ENCODE results near the gene MAP3K4. TPM values are rescaled to one million over a fixed set of nuclear protein-coding genes. Genes with fewer than 3 reads are reported as not detected.

Gene MAP3K4
- total RNA-seq, 4 donors from 2014 or later: 22.5 to 38.0 (median 27.4) TPM

GRCh38 chr6:160951187-160952030 is 40.2 kb upstream of the MAP3K4 start:
- H3K27ac ChIP-seq: peak overlapping the region in 3 of 4 donors; percentile 43 to 87 (median 67)
- H3K36me3 ChIP-seq: no peaks in the 10 kb centered on the region
- no peaks in the 10 kb centered on the region for H3K27me3 ChIP-seq
- DNase-seq: no peak
- H3K9me3 ChIP-seq: no peaks in the 10 kb centered on the region
- TF ChIP-seq POLR2A (IDR thresholded peaks at IDR 0.05) (no peak), CTCF (IDR thresholded peaks at IDR 0.05) (no peak)
- intact Hi-C loops (cut with DNase I): no loop called here
- H3K4me1 ChIP-seq: peaks cover 0 to 36% (median 7%) of the 10 kb centered on the region in 3 donors
- H3K4me3 ChIP-seq: no peak overlapping the region
- WGBS, 2 donors: 75 to 78% methylated on average over 13 of the region's 13 CpGs

- Histone ChIP-seq H3K4me3 (no peak overlapping the region), H3K4me1 (peaks cover 0 to 41% (median 7%) of the 10 kb centered on the region in 3 donors), H3K27ac (no peak overlapping the region), H3K27me3 (no peaks in the 10 kb centered on the region), H3K9me3 (no peaks in the 10 kb centered on the region), H3K36me3 (no peaks in the 10 kb centered on the region)
- TF ChIP-seq POLR2A (IDR thresholded peaks at IDR 0.05) (no peak), CTCF (IDR thresholded peaks at IDR 0.05) (no peak)
- intact Hi-C loops (cut with DNase I): no loop called here
- 69 to 82% methylated on average over 9 to 11 of the region's 11 CpGs for WGBS, 2 donors
- no peak for DNase-seq
Observed at GRCh38 chr6:160952633-160953281, 38.8 kb upstream of the MAP3K4 start.

GRCh38 chr6:160955508-160956295 is 35.9 kb upstream of the MAP3K4 start:
- TF ChIP-seq POLR2A (IDR thresholded peaks at IDR 0.05) (no peak), CTCF (IDR thresholded peaks at IDR 0.05) (no peak)
- intact Hi-C loops (cut with DNase I): no loop called here
- no peak for DNase-seq
- H3K4me1 ChIP-seq: peaks cover 0 to 28% (median 7%) of the 10 kb centered on the region in 3 donors
- H3K9me3 ChIP-seq: no peaks in the 10 kb centered on the region
- H3K27me3 ChIP-seq: no peaks in the 10 kb centered on the region
- 76 to 79% methylated on average over 10 to 12 of the region's 13 CpGs for WGBS, 2 donors
- H3K4me3 ChIP-seq: no peak overlapping the region
- no peaks in the 10 kb centered on the region for H3K36me3 ChIP-seq
- H3K27ac ChIP-seq: no peak overlapping the region

GRCh38 chr6:160956300-160957035 is 35.1 kb upstream of the MAP3K4 start:
- 50 to 70% methylated on average over 8 of the region's 8 CpGs for WGBS, 2 donors
- no peaks in the 10 kb centered on the region for H3K9me3 ChIP-seq
- intact Hi-C loops (cut with DNase I): no loop called here
- no peak overlapping the region for H3K4me3 ChIP-seq
- no peaks in the 10 kb centered on the region for H3K27me3 ChIP-seq
- H3K36me3 ChIP-seq: no peaks in the 10 kb centered on the region
- peaks cover 0 to 25% (median 0%) of the 10 kb centered on the region in 3 donors for H3K4me1 ChIP-seq
- no peak for DNase-seq
- TF ChIP-seq CTCF (IDR thresholded peaks at IDR 0.05): no peak
- TF ChIP-seq POLR2A (IDR thresholded peaks at IDR 0.05): no peak
- H3K27ac ChIP-seq: no peak overlapping the region

Data from esophagus squamous epithelium (tissue), 5 donors.